Measurements from ENCODE around the gene PTPRD. TPM values are rescaled to one million over a fixed set of nuclear protein-coding genes. Genes with fewer than 3 reads are reported as not detected.

PTPRD gene
- total and polyA plus RNA-seq, 2 donors from 2014 or later, result 6.4 to 78.9 TPM

DNA sequence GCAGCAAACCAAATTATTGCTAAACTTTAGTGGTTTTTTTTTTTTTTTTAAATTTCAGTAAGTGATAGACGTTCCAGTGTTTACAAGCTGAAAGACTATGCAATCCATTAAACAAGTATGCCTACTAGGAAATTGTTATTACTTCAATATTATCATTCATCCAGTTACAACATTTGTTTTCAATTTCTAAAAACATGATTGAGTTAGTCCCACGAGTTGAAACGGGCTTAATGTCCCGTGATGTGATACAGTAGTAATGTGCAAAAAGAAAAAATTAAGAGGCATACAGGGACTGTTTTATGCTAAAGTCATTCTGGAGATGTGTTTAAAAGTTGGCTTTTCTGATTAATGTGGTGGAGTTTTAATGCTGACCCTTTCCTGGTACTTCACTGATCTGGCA, 2262.9 kb downstream of the PTPRD start:
- Histone ChIP-seq H3K9me3 (ENCODE audit: control insufficient read depth in 2 of 3, insufficient read depth in 1 of 3, low read length in 3 of 3) (no peaks in the 10 kb centered on the region), H3K9ac (ENCODE audit: low read length in 3 of 3) (no peak overlapping the region), H3K4me1 (ENCODE audit: control insufficient read depth in 2 of 3, insufficient read depth in 2 of 3, low read depth in 1 of 3, low read length in 3 of 3) (no peaks in the 10 kb centered on the region), H3K27me3 (ENCODE audit: control insufficient read depth, insufficient read depth, low read length) (no peaks in the 10 kb centered on the region), H3K4me3 (ENCODE audit: low read length in 3 of 3) (no peak overlapping the region), H3K27ac (ENCODE audit: low read depth in 2 of 2, low read length in 2 of 2) (no peak overlapping the region), H3K36me3 (ENCODE audit: control insufficient read depth in 2 of 3, insufficient read depth in 3 of 3, low read length in 3 of 3) (no peaks in the 10 kb centered on the region)
- DNase-seq (no peak), FAIRE-seq (no peak)
- intact Hi-C loops (cut with DNase I), result no loop called here
- no peak for TF ChIP-seq CTCF (IDR thresholded peaks at IDR 0.05; ENCODE audit: borderline replicate concordance, extremely low read depth, insufficient read depth)

- no peaks in the 10 kb centered on the region for H3K27me3 ChIP-seq (ENCODE audit: control insufficient read depth, insufficient read depth, low read length)
- H3K4me1 ChIP-seq (ENCODE audit: control insufficient read depth in 2 of 3, insufficient read depth in 2 of 3, low read depth in 1 of 3, low read length in 3 of 3), result no peaks in the 10 kb centered on the region
- no peak overlapping the region for H3K27ac ChIP-seq (ENCODE audit: low read depth in 2 of 2, low read length in 2 of 2)
- no peak for TF ChIP-seq CTCF (IDR thresholded peaks at IDR 0.05; ENCODE audit: borderline replicate concordance, extremely low read depth, insufficient read depth)
- FAIRE-seq (no peak), DNase-seq (no peak)
- H3K36me3 ChIP-seq (ENCODE audit: control insufficient read depth in 2 of 3, insufficient read depth in 3 of 3, low read length in 3 of 3), result no peaks in the 10 kb centered on the region
- intact Hi-C loops (cut with DNase I), result no loop called here
- H3K9me3 ChIP-seq (ENCODE audit: control insufficient read depth in 2 of 3, insufficient read depth in 1 of 3, low read length in 3 of 3), result no peaks in the 10 kb centered on the region
- no peak overlapping the region for H3K4me3 ChIP-seq (ENCODE audit: low read length in 3 of 3)
- no peak overlapping the region for H3K9ac ChIP-seq (ENCODE audit: low read length in 3 of 3)
These were observed 2263.4 kb downstream of the PTPRD start for GRCh38 chr9:8349376-8349775.

GRCh38 chr9:8348756-8349155, 2264.0 kb downstream of the PTPRD start:
- no peak for TF ChIP-seq CTCF (IDR thresholded peaks at IDR 0.05; ENCODE audit: borderline replicate concordance, extremely low read depth, insufficient read depth)
- Histone ChIP-seq H3K9me3 (ENCODE audit: control insufficient read depth in 2 of 3, insufficient read depth in 1 of 3, low read length in 3 of 3) (no peaks in the 10 kb centered on the region), H3K27ac (ENCODE audit: low read depth in 2 of 2, low read length in 2 of 2) (no peak overlapping the region), H3K4me3 (ENCODE audit: low read length in 3 of 3) (no peak overlapping the region), H3K4me1 (ENCODE audit: control insufficient read depth in 2 of 3, insufficient read depth in 2 of 3, low read depth in 1 of 3, low read length in 3 of 3) (no peaks in the 10 kb centered on the region), H3K27me3 (ENCODE audit: control insufficient read depth, insufficient read depth, low read length) (no peaks in the 10 kb centered on the region), H3K9ac (ENCODE audit: low read length in 3 of 3) (no peak overlapping the region), H3K36me3 (ENCODE audit: control insufficient read depth in 2 of 3, insufficient read depth in 3 of 3, low read length in 3 of 3) (no peaks in the 10 kb centered on the region)
- FAIRE-seq (no peak), DNase-seq (no peak)
- intact Hi-C loops (cut with DNase I), result no loop called here

GRCh38 chr9:8346296-8346695, 2266.5 kb downstream of the PTPRD start:
- Histone ChIP-seq H3K9ac (ENCODE audit: low read length in 3 of 3) (no peak overlapping the region), H3K4me3 (ENCODE audit: low read length in 3 of 3) (no peak overlapping the region), H3K27me3 (ENCODE audit: control insufficient read depth, insufficient read depth, low read length) (no peaks in the 10 kb centered on the region), H3K4me1 (ENCODE audit: control insufficient read depth in 2 of 3, insufficient read depth in 2 of 3, low read depth in 1 of 3, low read length in 3 of 3) (no peaks in the 10 kb centered on the region), H3K9me3 (ENCODE audit: control insufficient read depth in 2 of 3, insufficient read depth in 1 of 3, low read length in 3 of 3) (no peaks in the 10 kb centered on the region), H3K36me3 (ENCODE audit: control insufficient read depth in 2 of 3, insufficient read depth in 3 of 3, low read length in 3 of 3) (no peaks in the 10 kb centered on the region), H3K27ac (ENCODE audit: low read depth in 2 of 2, low read length in 2 of 2) (no peak overlapping the region)
- intact Hi-C loops (cut with DNase I), result no loop called here
- DNase-seq, result no peak
- no peak for FAIRE-seq
- TF ChIP-seq CTCF (IDR thresholded peaks at IDR 0.05; ENCODE audit: borderline replicate concordance, extremely low read depth, insufficient read depth), result no peak

All from kidney (tissue), 14 donors.